Brain microvascular endothelial cell (primary cell): ENCODE data around the gene MTFP1.

Experiments
- DNase-seq: peaks from one replicate; pipeline ENCODE4 v3.0.0-alpha.2; 2020
- H3K27ac ChIP-seq: fragments of 250-450 bp; sonication (Bioruptor Pico); 2 replicates; pipeline ENCODE4 v1.5.1; 2020; ENCODE audit warnings: mild to moderate bottlenecking, moderate library complexity
- H3K27me3 ChIP-seq: fragments of 250-450 bp; sonication (Bioruptor Pico); replicated peaks from 2 replicates; pipeline ENCODE4 v1.5.1; 2020; ENCODE audit warnings: mild to moderate bottlenecking
- H3K36me3 ChIP-seq: fragments of 250-450 bp; sonication (Bioruptor Pico); replicated peaks from 2 replicates; pipeline ENCODE4 v1.5.1; 2020; ENCODE audit warnings: mild to moderate bottlenecking
- H3K4me3 ChIP-seq: 2 replicates; pipeline ENCODE4 v1.5.1; 2011; ENCODE audit warnings: low read depth, mild to moderate bottlenecking, control low read depth, low read length, moderate library complexity
- in situ Hi-C: cut with HindIII; loops from 2 replicates; pipeline ENCODE4 v1.10.0; 2017; ENCODE audit warnings: low sequenced_read_pairs, low pct_ligation_motif_present
- TF ChIP-seq, protein P1 (sequence below): IDR thresholded peaks from 2 replicates; pipeline ENCODE4 v1.5.1; 2011; ENCODE audit warnings: low read depth, mild to moderate bottlenecking, moderate library complexity, low read length, control low read depth, inconsistent platforms; ENCODE audit errors: missing control alignments

MTFP1 gene

DNA sequence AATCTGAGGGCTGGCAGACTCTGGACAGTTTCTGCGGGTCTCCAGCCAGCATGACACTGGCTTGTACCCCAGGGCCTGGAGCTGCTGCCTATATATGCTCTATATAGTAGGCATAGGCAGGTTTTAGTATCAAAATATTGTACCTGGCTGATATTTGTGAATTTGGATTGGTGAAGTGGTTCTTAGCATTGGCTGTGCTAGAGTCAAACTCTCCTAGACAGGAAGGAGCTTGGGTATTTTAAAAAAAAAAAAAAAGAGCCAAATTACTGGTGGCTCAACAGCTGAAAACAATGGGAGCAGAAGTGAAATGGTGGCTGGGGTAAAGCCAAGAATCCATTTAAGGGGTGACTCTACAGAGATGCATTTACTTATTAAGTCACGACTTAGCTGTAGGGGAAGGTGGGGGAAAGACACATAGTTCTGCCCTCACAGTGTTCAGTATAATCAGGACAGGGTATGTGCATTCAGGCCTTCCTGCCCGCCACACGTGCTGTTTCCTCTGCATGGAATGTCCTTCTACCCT lies 11.0 kb upstream of the MTFP1 start:
- peaks cover 85% of the 10 kb centered on the region for H3K36me3 ChIP-seq
- TF ChIP-seq, protein P1, sequence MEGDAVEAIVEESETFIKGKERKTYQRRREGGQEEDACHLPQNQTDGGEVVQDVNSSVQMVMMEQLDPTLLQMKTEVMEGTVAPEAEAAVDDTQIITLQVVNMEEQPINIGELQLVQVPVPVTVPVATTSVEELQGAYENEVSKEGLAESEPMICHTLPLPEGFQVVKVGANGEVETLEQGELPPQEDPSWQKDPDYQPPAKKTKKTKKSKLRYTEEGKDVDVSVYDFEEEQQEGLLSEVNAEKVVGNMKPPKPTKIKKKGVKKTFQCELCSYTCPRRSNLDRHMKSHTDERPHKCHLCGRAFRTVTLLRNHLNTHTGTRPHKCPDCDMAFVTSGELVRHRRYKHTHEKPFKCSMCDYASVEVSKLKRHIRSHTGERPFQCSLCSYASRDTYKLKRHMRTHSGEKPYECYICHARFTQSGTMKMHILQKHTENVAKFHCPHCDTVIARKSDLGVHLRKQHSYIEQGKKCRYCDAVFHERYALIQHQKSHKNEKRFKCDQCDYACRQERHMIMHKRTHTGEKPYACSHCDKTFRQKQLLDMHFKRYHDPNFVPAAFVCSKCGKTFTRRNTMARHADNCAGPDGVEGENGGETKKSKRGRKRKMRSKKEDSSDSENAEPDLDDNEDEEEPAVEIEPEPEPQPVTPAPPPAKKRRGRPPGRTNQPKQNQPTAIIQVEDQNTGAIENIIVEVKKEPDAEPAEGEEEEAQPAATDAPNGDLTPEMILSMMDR = no peak
- DNase-seq = no peak
- no peak overlapping the region for H3K27ac ChIP-seq
- no peak overlapping the region for H3K4me3 ChIP-seq
- in situ Hi-C loops = no loop called here
- no peaks in the 10 kb centered on the region for H3K27me3 ChIP-seq

DNA sequence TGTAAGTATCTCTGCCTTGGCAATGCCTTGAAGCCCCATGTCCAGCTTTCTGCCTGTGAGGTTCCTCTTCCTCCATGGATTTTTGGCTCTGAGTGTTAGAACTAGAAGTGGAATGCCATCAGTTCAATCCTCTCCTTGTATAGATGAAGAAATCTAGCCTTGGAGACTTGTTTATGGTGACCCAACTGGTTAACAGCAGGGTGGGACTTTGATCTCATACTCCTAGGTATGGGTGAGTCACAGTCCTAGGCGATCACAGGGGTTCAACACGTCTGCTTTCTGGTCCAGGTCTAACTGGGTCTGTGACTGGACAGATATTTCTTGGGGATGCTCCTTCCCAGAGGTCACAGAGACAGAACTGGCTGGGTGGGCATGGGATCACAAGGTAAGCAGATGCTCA lies 9.2 kb upstream of the MTFP1 start:
- H3K27ac ChIP-seq = peak overlapping the region; percentile 11
- in situ Hi-C loops = no loop called here
- H3K36me3 ChIP-seq = peaks cover 75% of the 10 kb centered on the region
- TF ChIP-seq, protein P1 = no peak
- no peak overlapping the region for H3K4me3 ChIP-seq
- DNase-seq = peak; percentile 25
- H3K27me3 ChIP-seq = no peaks in the 10 kb centered on the region

DNA sequence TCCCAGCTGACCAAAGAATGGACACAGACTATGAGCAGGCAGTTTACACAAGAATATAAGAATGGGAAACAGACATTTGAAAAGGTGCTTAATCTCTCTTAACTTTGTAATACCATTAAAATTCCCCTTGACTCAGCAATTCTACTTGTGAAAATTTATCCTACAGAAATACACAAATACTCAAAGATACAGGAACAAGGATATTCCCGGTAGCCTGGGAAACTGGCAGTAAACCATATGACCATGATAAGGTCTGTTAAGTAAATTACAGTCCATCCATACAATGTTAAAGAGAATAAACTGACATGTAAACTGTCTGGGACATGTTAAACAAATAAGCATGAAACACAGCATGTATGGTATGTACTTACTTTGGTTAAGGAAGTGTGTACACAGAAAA lies 8.7 kb upstream of the MTFP1 start:
- H3K36me3 ChIP-seq = peaks cover 72% of the 10 kb centered on the region
- H3K4me3 ChIP-seq = no peak overlapping the region
- H3K27ac ChIP-seq = peak overlapping the region; percentile 11
- H3K27me3 ChIP-seq = no peaks in the 10 kb centered on the region
- TF ChIP-seq, protein P1 = no peak
- in situ Hi-C loops = no loop called here
- DNase-seq = no peak

DNA sequence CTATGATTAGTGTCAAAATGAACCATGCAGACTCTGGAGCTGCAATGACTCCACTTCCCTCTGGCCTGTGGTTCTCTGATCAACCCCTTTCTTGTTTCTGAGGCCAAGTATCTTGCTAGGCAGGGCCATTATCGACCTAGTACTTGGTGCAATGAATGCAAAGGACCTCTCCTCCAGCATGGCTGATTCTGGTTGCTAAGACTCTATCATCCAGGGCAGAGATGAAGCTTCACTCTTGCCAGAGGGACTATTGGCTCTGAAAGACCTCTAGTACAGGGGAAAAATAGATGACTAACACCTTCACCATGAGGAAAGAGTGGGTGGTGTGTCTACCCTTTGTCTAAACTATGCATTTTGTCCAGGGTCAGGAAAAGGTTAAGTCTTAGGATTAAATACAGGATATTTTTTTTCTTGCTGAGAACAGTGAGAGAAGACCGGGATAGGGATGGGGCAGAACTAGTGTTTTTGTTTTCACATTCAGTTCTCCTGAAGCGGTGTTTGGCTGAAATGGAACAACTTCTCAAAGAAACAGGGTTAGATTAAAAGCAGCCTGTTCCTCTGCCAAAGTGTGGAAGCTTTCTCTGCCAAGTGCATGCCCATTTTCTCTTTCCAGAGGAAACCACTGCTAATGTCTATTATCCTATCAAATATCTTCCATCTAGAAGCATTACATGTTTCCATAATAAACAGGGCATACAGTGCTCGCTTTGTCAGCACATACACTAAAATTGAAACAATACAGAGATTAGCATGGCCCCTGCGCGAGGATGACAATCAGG lies 5.0 kb upstream of the MTFP1 start:
- Histone ChIP-seq H3K36me3 (peaks cover 47% of the 10 kb centered on the region), H3K27ac (peak overlapping the region; percentile 99), H3K27me3 (no peaks in the 10 kb centered on the region), H3K4me3 (peak overlapping the region; percentile 7)
- peak; percentile 90 for DNase-seq
- in situ Hi-C loops = no loop called here
- TF ChIP-seq, protein P1 = no peak

DNA sequence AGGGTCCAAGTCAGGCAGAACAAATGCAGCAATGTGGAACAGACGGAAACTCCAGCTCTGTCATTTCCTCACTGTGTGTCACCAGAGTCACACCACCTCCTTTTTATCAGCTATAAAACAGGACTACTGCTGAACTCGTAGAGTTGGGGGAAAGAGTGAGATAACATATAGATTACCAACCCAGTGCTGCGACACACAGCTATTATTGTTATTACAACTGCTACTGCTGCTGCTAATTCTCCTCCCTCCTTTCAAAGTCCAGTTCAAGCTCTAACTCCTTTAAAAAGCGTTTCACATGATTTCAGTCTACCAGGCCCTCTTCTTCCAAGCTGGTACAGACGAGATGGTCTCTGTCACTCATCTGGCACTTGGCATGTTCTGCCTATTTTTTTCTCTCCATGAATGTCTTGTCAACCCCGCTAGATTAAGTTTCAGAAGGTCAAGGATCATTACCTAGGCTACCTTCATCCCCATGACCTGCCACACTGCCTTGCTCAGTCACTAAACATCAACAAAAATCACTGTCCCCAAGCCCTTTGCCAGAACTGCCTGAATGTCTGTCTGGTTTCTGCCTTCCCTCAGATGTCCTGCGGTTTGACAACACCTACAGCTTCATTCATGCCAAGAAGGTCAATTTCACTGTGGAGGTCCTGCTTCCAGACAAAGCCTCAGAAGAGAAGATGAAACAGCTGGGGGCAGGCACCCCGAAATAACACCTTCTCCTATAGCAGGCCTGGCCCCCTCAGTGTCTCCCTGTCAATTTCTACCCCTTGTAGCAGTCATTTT lies 3.7 kb upstream of the MTFP1 start:
- peaks cover 35% of the 10 kb centered on the region for H3K36me3 ChIP-seq
- in situ Hi-C loops = no loop called here
- H3K27ac ChIP-seq = peak overlapping the region; percentile 99
- DNase-seq = peak; percentile 54
- H3K4me3 ChIP-seq = peak overlapping the region; percentile 10
- TF ChIP-seq, protein P1 = no peak
- no peaks in the 10 kb centered on the region for H3K27me3 ChIP-seq
